Measurements from ENCODE around the gene MEF2C.

The MEF2C gene

DNA sequence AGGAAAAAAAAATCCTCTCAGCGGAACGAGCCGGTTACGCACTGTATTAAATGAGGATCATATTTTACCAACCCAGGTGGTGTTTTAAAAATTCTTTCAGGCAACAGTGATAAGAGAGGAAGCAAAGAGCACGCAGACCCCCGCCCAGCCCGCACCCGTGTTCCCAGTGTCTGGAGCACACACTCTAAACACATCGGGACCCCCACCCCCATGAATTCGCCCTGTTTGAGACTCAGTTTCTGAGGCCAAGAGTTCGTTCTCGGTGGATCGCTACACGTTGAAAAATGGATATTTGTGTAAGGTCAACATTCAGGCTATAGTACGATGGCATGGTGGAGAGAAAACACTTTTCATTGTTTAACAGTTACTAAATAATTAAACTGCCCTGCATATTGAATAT is 196.3 kb downstream of the MEF2C start:
- DNase-seq: no peak

DNA sequence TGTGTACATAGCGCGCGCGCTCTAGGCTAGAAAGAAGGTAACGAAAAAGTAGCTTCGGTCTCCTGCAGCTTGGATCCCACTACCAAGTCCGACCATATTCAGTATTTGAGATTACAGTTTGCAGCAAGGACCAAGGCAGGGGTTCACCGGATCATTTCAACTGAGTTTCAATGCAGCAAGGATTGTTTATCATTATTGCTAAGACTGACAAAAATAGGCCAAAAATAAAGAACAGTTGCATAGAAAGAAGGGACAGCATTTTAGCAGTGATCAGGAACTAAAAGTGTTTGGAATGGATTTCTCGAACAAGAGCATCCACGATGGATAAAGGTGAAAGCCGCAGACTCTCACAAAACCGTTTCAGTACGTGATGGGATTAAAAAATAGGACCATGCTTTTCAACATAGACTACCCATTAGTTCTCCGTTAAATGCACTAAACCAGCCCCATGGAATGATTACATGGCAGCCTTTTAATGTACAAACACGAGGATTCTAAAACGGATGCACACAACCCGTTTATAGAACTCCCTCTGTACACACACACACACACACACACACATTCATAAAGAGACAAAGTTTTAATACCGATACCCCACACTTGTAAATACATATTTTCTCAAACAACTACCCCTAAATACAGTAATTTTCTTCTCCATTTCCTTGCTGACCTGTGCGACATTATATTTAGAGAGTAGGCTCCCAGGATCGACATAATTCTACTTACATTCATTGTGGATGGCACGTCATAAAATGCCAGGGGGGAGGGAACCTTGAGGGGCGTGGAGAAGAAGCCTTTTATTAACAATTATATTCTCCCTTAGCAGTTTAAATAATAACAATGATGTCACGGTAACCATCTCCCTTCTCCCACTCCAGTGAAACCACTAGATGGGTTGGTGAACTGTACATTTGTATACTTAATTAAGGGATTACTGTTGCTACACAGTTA is 197.1 kb downstream of the MEF2C start:
- no peak for DNase-seq

DNA sequence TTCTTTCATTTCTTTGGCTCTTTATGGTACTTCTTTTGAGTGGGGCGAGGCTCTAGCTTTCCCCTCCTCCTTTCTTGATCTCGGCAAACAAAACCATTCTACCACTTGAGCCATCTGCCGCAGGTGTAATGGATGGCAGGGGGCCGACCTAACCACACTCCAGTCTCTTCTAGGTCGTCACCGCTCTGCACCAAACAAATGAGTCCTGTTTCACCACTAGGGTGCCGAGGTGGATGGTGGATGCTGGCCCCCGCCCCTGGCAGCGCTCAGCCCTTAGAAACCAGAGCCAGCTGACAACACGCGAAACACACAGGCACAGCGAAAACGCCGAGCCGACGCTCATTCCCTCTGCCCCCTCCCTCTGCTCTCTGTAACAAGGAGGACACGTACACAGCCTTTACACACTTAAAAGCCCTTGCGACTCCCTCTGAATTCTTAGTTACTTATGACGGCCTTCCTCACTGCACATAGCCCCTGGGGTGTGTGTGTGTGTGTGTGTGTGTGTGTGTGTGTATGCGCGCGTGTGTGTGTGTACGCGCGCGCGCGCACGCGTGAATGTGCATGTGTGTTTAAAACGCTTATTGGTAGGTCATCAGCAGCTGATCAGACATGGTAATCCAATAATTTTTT is 199.4 kb downstream of the MEF2C start:
- DNase-seq: no peak

DNA sequence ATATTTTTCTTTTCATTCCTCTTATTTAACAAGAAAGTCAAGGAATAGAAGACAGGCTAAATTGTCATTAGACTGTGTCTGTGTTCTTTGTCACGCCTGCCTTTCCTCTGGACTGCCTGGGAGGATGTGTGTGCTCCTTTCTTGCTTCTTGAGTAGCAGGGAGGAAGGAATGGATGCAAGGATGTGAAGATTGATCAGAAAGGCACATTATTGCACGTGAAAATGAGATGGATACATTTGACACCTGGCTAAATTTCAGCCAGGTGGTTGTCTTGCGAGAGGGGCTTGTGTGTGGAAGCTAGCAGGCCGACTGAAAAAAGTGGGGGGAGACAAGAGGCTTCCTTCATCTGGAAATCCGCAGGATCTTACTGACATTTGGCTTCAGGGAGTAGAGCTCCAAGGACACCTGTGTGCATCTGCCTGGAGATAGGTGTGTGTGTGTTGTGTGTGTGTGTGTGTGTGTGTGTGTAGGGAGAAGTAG is 200.1 kb downstream of the MEF2C start:
- no peak for DNase-seq

DNA sequence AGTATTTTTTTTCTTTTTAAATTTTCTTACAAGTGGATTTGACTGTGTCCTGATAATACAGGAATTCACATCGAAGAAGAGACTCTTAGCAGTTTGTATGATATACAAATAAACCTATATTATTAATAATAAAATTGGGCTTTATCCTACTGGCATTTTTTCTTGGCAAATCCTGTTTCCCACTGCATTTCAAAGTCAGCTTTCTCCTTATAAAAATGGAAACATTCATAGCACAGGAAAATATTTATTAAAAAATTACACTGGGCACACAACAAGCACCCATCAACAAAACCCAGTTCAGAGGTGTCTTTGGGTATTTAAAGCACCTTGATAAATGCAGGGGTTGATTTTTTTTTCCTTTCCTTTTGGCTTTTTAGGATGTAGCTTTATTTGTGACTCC is 200.9 kb downstream of the MEF2C start:
- DNase-seq: no peak

DNA sequence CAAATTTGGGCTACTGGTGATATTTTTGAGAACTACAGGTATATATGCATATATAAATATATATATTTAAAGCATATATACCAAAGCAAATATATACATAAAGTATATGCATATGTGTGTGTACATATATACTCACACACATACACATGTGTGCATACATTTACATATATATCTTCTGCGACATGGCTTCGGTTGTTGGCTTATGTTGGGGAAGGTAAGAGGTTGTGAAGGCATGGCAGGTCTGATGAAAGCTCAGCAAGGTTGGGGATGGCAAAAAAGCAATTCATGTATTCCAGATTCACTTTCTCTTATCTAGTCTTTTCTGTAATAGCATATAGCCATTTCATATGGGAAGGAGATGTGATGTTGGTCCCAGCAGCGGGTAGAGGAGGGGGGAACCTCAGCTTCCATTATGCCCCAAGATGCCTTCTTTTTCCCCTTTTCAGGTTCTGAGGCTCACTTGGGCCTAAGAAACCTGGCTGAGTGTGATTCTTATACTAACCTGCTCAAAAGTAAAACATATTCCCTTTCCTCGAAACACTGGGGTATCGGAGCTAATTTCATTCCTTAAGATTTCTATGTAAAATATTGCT is 201.7 kb downstream of the MEF2C start:
- DNase-seq: no peak

DNA sequence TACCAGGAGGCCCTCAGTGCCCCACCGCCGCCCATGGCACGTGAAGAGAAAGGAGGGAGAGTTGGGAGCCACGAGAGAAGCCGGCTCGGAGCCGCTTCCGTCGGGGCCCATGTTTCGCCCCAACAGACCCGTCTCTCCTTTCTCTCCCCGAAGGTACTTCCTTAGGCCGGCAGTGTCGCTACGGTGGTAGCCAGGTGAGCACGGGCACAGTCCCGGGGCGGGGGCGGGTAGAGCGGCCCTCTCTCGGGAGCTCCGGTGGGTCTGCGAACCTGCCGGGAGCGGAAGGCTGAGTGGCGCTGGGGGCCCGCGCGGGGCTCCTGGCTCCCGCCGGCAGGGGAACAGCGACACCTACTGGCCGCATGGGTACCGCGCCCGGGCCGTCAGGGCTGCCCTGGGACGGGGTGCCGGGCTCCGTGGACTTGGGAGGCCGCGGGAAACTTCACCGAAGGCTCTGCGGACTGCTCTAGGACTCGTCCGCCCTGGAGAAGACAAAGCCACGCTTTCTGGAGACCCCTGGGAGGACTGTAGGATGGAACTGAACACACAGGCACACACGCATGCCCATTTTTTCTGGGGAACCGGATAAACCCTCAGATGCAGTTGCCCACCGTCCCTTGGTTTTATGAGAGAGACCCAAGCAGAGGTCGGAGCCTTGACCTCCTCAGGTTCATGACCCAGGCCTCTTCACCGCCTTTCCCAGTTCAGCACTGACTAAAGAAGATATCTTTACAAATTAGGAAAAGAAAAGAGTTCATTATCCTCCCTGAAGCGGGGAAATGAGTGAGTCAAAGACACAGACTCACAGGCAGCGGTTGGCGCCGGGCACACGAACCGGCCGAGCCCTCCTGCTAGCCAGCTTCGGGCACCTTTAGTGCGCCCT is 202.5 kb downstream of the MEF2C start:
- DNase-seq: peak; percentile 30

DNA sequence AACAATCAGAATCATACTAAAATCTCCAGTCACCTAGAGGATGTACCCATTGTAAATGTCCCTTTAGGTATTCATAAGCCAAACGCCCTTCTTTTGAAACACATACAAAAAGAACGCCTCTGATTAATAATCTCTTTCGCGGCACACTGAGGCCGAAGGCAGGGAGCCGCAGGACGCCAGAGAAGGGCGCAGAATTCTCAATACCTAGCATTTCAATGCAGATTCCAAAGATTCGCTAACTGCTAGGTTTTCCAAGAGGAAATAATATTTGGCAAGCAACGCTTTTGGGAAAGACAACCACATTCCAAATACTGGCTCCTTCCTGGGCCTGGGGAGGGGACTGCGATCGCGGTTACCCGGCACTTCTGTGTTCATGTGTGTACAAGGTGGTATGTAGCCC is 203.3 kb downstream of the MEF2C start:
- no peak for DNase-seq

DNA sequence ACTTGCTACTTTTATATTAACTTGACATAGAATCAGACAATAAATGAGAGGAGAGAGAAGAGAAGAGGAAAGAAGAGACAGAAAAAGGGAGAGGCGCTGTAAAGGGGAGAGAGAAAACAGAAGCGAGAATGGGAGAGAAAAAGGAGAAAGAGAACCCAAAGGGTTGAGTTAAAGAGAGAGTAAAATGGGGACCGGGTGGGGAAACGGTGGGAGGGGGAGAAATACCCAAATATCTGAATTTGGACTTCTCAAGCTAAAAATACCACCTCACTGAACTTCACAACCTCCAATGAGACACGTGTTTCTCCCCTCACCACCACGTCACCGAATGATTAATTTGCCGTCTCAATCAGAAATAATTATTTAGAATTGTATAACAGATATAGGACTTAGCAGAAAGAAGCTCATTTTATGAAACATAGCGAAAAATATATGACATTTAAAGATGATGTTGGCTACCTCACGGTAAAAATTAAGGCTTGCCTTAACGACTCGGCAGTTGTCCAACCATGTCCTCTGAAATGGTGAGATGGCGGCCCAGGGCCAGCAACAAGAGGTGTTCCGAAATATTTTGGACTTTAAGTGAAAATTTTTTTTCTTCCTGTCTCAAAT is 204.1 kb downstream of the MEF2C start:
- DNase-seq: no peak

DNA sequence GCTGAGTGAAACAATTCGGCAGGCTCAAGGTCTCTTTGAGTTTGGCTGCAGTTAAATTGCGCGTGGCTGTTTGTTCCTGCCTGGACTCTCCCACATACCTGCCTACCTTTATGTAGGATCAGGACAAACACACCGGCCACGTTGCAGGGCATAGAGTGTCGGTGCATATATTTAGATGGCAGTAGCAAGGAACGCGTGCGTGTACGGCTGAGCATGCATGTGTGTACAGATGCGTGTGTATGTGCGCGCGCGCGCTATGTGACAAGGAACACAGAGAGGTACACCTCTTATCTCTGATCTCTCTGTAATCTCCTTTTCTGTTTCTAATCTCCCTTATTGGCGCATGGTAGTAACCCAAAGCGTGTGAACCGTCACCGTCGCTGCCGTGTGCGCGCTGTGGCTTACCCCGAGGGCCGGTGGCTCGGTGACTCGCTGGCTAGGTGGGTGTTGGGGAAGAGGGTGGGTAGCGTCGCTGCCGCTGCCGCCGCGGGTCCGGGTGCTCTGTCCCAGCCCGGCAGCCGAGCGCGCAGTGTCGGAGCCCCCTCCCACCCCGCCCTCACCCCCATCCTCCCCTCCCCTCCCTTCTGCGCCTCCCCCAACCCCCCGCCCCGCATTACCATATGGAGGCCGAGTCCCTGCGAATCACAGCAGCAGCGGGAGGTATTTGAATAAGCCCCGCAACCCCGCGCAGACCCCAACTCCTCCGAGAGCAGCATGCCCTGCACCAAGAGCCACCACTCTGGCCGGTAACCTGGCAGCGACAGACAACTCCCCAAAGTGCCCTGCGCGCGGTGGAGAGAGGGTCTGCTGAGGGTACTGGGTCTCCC is 204.8 kb downstream of the MEF2C start:
- no peak for DNase-seq

DNA sequence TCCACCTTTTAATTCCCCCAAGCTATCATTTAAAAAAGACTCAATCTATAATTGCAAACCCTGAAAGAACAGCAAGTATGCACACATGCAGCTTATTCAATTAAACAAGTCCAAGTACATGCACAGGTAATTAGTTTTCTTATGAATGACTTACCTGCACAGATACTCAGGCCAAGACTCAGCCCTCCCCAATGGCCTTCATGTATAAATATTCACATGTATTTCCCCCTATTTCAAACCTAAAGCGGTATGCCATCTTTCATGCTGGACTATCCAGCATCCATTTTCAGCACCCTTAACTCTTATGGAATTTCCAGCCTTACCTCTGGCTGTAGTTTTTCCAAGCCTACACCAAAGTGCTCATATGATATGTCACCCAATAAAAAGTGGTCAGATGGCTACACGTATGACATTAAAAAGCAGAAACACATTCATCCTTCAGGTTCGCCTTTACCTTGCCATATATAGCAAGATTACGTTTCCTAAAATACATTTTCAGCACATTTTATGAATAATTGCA is 205.5 kb downstream of the MEF2C start:
- DNase-seq: no peak

DNA sequence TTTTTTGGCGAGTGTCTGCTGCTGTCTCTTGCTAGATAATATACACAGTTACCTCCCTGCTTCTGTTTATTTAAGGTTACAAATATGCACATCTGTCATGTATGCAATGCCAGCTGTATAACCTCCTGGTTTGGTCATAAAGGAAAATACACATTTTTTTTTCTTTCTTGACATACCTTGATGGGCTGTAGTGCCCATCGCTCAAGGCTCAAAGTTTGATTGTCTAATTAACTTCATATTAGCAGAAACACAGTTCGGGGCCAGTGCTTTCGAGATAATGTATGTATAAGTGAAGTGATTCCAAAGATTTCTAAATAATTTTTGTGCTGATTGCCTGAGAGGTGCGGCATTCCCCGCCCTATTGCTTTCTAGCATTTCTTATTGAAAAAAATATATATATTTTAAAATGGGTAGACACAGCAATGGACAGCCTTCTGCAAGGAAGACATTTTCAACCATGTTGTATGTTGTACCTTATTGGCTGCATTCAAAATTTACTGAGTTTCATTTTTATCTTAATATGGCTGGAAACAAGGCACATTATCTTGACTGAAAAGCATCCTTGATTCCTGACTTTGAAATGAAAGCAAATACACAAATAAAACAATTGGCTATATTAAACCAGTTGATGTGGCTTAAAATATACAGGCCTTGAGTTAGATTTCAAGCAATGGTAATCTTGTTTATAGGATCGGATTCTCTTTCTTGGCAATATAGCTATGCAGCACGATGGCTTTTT is 206.2 kb downstream of the MEF2C start:
- DNase-seq: no peak

DNA sequence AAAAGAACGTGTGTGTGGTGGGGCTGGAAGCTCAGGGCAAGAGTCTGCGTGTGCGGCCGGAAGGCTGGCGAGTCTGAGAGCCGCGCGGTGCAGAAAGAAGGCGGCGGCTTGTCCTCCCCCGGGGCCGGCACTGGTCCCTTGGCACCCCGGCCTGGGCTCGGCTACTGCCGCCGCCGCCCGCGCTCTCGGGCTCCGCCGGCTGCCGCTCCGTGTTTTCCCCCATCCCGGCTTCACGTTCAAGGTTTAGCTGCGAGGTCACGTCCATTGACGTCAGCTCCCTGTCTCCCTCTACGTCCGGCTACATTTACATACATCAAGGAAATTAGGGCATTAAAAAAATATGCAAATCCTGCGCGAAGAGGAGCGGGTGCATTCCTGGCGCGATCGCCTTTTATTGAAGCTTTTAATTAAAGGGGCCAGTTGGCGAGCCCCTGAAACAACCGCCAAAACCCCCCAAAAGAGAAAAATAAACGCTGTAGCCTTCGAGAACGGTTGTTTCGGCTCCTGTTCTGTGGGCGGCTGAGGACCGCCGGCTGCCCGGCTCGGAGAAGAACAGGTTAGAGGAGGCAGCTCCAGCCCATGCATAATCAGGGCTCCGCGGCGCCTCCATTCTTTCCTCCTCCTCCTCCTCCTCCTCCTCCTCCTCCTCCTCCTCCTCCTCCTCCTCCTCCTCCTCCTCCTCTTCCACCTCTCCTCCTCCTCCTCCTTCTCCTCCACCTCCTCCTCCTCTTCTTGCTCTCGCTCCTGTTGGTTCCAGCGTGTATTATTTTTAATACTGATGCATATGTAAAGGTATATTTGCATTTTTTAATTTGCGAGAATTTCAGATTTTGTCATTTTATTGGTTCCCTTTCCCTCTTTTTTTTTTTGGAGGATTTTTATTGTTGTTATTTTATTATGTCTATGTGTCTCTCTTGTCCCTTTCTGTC is 207.0 kb downstream of the MEF2C start:
- peak; percentile 31 for DNase-seq

DNA sequence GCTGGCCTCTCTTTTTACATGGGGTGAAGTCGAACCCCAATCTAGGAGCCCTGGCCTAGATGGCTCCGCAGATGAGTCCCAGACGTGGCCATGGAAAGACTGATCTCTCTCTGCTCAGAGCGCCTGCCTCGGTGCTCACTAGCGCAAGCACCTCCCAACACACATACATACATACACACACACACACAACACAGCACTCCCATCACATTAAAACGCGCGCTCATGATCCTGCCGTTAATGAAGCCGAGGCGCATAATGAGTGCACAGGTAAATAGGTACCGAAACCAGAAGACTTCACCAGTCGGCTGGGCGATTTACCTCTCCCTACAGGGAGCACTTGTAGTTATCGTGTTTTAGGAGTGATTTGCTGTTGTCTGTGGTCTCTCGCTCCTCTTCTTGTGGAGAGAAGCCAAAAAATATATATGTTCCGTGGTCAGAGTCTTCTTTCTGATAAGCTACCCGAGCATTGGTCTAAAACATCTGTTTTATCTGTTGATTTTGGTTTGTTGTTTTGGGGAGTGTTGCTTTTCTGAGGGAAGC is 207.7 kb downstream of the MEF2C start:
- no peak for DNase-seq

DNA sequence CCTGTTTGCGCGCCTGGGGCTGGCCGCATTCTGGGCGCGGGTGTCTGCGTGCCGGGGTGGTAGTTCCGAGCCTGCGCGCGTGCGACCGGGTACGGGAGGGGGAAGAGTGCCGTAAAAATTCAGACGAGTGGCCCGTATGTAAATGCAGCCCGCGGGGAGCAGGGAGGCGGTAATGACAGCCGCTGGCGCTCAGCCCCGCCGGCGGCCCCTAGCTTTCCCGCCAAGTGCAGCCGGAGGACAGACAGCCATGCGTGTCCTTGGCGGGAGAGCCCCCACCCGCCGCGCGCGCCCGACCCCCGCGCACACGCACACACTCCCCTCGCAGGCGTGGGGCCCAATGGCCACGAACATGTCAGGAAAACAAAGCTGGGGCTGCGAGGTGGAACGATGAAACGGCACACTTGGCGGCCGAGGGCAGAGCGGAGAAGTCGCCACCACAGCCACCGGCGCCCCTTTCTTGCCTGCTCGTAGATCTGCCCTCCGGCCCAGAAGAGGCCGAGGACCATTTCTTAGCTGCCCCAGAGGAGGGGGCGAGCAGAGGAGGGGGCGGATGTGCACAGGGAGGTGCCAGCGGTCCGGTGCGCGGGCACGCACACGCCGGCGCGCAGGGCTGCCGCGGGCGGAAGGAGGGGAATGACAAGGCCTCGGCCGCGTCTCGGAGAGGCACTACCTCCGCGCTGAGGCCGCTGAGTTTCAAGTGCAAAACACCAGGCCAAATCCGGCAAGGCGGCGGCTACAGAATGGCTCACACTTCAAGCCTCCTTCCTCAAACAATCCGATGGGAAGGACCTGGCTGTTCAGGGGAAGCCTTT is 208.4 kb downstream of the MEF2C start:
- DNase-seq: no peak

DNA sequence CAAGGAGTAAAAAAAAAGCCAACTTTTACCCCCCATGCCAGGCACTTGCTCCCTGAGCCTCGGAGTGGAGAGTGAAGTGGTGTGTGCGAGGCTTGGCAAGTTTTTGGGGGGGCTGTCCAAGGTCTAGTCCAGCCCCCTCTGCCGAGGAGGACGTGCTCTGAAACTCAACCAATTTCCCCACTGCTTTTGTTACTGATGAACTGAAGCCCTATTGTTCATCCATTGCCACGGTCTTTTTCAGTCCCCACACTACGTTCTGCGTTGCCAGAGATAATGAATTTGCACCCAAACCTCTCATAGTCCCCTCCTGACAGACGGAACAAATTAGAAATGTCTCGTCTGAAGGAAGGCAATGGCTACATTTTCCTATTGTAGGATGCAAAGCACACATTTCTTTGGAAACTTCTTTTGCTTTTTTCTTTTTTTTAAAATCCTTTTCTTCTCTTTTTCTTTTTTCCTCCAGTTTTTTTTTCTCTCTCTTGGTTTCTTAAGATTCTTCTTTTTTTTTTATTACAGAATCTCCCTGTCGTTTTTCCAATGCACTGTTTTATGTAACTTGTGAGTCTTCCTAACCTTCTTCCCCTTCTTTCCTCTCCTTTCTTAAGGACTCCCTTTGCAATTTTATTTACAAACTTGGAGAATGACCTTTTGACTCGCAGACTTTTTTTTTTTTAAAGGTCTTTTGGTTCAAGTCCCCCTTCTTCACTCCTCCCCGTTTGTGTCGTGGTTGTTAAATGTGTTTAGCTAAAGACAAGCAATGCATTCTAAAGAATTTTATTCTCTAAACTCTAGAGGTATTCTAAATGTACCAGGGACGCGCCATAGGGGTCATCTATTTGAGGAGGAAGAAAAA is 209.5 kb downstream of the MEF2C start:
- no peak for DNase-seq

Measured in fibroblast of skin of back (primary cell).